KMS-11 (cell line): ENCODE data around the gene PLXDC2.

Experiments used
- H2AFZ ChIP-seq: fragments of 200-600 bp; sonication (generic); 2 replicates; pipeline ENCODE4 v1.6.1; 2016; ENCODE audit warnings: antibody characterized with exemption, mixed run types, low read depth
- H3K27ac ChIP-seq: fragments of 200-600 bp; sonication (generic); 2 replicates; pipeline ENCODE4 v1.6.1; 2016; ENCODE audit warnings: mild to moderate bottlenecking, mixed run types
- H3K27me3 ChIP-seq: fragments of 200-600 bp; sonication (generic); 2 replicates; pipeline ENCODE4 v1.6.1; 2017; ENCODE audit warnings: mild to moderate bottlenecking, low read depth, mixed run types, moderate library complexity; ENCODE audit not compliant: insufficient read depth
- H3K36me3 ChIP-seq: fragments of 200-600 bp; sonication (generic); 2 replicates; pipeline ENCODE4 v1.6.1; 2017; ENCODE audit warnings: mild to moderate bottlenecking, mixed run types; ENCODE audit not compliant: insufficient read depth
- H3K4me1 ChIP-seq: fragments of 200-600 bp; sonication (generic); 2 replicates; pipeline ENCODE4 v1.6.1; 2016; ENCODE audit warnings: mild to moderate bottlenecking, low read depth, mixed run types; ENCODE audit not compliant: poor library complexity, severe bottlenecking
- H3K4me2 ChIP-seq: fragments of 200-600 bp; sonication (generic); 2 replicates; pipeline ENCODE4 v1.7.0; 2016; ENCODE audit warnings: mild to moderate bottlenecking, mixed run types
- H3K4me3 ChIP-seq: fragments of 200-600 bp; sonication (generic); IDR thresholded peaks from 2 replicates; pipeline ENCODE4 v1.6.1; 2017; ENCODE audit warnings: low read depth, low read length, mixed read lengths; ENCODE audit not compliant: insufficient read depth
- H3K79me2 ChIP-seq: fragments of 200-600 bp; sonication (generic); 2 replicates; pipeline ENCODE4 v1.6.1; 2016; ENCODE audit warnings: low read depth, mixed run types; ENCODE audit not compliant: insufficient read depth
- H3K9ac ChIP-seq: fragments of 200-600 bp; sonication (generic); 2 replicates; pipeline ENCODE4 v1.6.1; 2016; ENCODE audit warnings: mild to moderate bottlenecking, mixed run types
- H4K20me1 ChIP-seq: fragments of 200-600 bp; sonication (generic); 2 replicates; pipeline ENCODE4 v1.6.1; 2016; ENCODE audit warnings: mild to moderate bottlenecking, mixed run types; ENCODE audit not compliant: insufficient read depth
- CTCF ChIP-seq: fragments of 200-600 bp; sonication (generic); conservative IDR thresholded peaks from 2 replicates; pipeline ENCODE4 v1.6.1; 2017; ENCODE audit warnings: low read depth, mild to moderate bottlenecking, antibody characterized with exemption, low read length, moderate library complexity, mixed read lengths

The PLXDC2 gene

GRCh38 chr10:19974554-19974953 is 158.3 kb downstream of the PLXDC2 start:
- Histone ChIP-seq H3K79me2 (no peaks in the 10 kb centered on the region), H3K4me2 (no peak overlapping the region), H4K20me1 (no peaks in the 10 kb centered on the region), H3K4me1 (no peaks in the 10 kb centered on the region), H3K4me3 (no peak overlapping the region), H2AFZ (no peak overlapping the region), H3K9ac (no peak overlapping the region), H3K27ac (no peak overlapping the region), H3K27me3 (no peaks in the 10 kb centered on the region), H3K36me3 (no peaks in the 10 kb centered on the region)
- TF ChIP-seq CTCF: no peak

GRCh38 chr10:19977097-19977521 is 160.9 kb downstream of the PLXDC2 start:
- H3K4me2 ChIP-seq: no peak overlapping the region
- no peaks in the 10 kb centered on the region for H4K20me1 ChIP-seq
- H2AFZ ChIP-seq: no peak overlapping the region
- no peaks in the 10 kb centered on the region for H3K79me2 ChIP-seq
- no peak overlapping the region for H3K4me3 ChIP-seq
- no peaks in the 10 kb centered on the region for H3K27me3 ChIP-seq
- no peak overlapping the region for H3K27ac ChIP-seq
- H3K36me3 ChIP-seq: no peaks in the 10 kb centered on the region
- H3K9ac ChIP-seq: no peak overlapping the region
- TF ChIP-seq CTCF: no peak
- no peaks in the 10 kb centered on the region for H3K4me1 ChIP-seq

GRCh38 chr10:19979628-19980027 is 163.4 kb downstream of the PLXDC2 start:
- Histone ChIP-seq H3K36me3 (no peaks in the 10 kb centered on the region), H3K79me2 (no peaks in the 10 kb centered on the region), H2AFZ (no peak overlapping the region), H4K20me1 (no peaks in the 10 kb centered on the region), H3K4me2 (no peak overlapping the region), H3K27me3 (no peaks in the 10 kb centered on the region), H3K4me1 (no peaks in the 10 kb centered on the region), H3K9ac (no peak overlapping the region), H3K27ac (no peak overlapping the region), H3K4me3 (no peak overlapping the region)
- no peak for TF ChIP-seq CTCF

- Histone ChIP-seq H3K36me3 (no peaks in the 10 kb centered on the region), H2AFZ (no peak overlapping the region), H4K20me1 (no peaks in the 10 kb centered on the region), H3K4me3 (no peak overlapping the region), H3K9ac (no peak overlapping the region), H3K4me1 (no peaks in the 10 kb centered on the region), H3K4me2 (no peak overlapping the region), H3K27ac (no peak overlapping the region), H3K27me3 (no peaks in the 10 kb centered on the region), H3K79me2 (no peaks in the 10 kb centered on the region)
- TF ChIP-seq CTCF: no peak
Measured at GRCh38 chr10:19983880-19984565, 167.8 kb downstream of the PLXDC2 start.
